B cell (primary cell): ENCODE measurements around the gene PTPRM. TPM values are rescaled to one million over a fixed set of nuclear protein-coding genes. Genes with fewer than 3 reads are reported as not detected.

Experiments
- ATAC-seq: fragments of 200-7000 bp; cut with Tn5 transposase; one replicate; pipeline ENCODE4 v1.10.0; 2021; ENCODE audit warnings: low read depth, mild to moderate bottlenecking, moderate number of reproducible peaks, moderate library complexity
- CTCF ChIA-PET: fragments of 350-600 bp; sonication (Branson Sonifier 250); formaldehyde crosslinking; loops from one replicate; lab custom pipeline; 2021; ENCODE audit warnings: antibody characterized with exemption, inconsistent platforms; lab: Charles Lee
- POLR2A ChIA-PET: fragments of 350-600 bp; sonication (Branson Sonifier 250); formaldehyde crosslinking; loops from one replicate; lab custom pipeline; 2021; ENCODE audit warnings: antibody characterized with exemption; lab: Charles Lee
- DNase-seq: peaks from one replicate; pipeline ENCODE4 v3.0.0; 2013
- H2AFZ ChIP-seq: 2 replicates; pipeline ENCODE4 v1.6.1; 2012; ENCODE audit warnings: mild to moderate bottlenecking, low read depth, low read length; ENCODE audit not compliant: insufficient read depth, poor library complexity, severe bottlenecking
- H3K27ac ChIP-seq, 2 donors: 1 replicate in 1 of 2; 2 replicates in 1 of 2; pipeline ENCODE4 v1.5.1; 2012 to 2013; ENCODE audit warnings: low read length in 2 of 2, mild to moderate bottlenecking in 2 of 2, moderate library complexity in 1 of 2
- H3K27me3 ChIP-seq, 4 experiments: fragments of 200-600 bp in 1 of 4; sonication (generic) in 1 of 4; replicated peaks in 1 of 4; 1 replicate in 2 of 4; 2 replicates in 2 of 4; pipeline versions ENCODE4 v1.6.1 to v1.7.0; 2013 to 2016; ENCODE audit warnings: low read length in 3 of 4, mild to moderate bottlenecking in 2 of 4, mixed read lengths in 1 of 4, moderate library complexity in 1 of 4; ENCODE audit not compliant: insufficient read depth in 4 of 4, control insufficient read depth in 3 of 4; ENCODE audit errors: control extremely low read depth in 1 of 4
- H3K36me3 ChIP-seq, 2 experiments: replicated peaks in 1 of 2; 1 replicate in 1 of 2; 2 replicates in 1 of 2; pipeline versions ENCODE4 v1.6.1 to v1.7.1; 2013; ENCODE audit warnings: low read length in 1 of 2; ENCODE audit not compliant: insufficient read depth in 2 of 2, control insufficient read depth in 1 of 2; ENCODE audit errors: control extremely low read depth in 1 of 2, extremely low read depth in 1 of 2
- H3K4me1 ChIP-seq, 2 donors: fragments of 200-600 bp in 1 of 2; sonication (generic) in 1 of 2; 1 replicate in 1 of 2; 2 replicates in 1 of 2; pipeline versions ENCODE4 v1.5.1 to v1.6.1; 2013 to 2017; ENCODE audit warnings: low read length in 2 of 2; ENCODE audit not compliant: control insufficient read depth in 2 of 2, insufficient read depth in 2 of 2
- H3K4me2 ChIP-seq: replicated peaks from 2 replicates; pipeline ENCODE3; 2012; ENCODE audit warnings: mild to moderate bottlenecking, low read depth, low read length; ENCODE audit not compliant: poor library complexity, severe bottlenecking
- H3K4me3 ChIP-seq, 5 experiments: fragments of 200-600 bp in 1 of 5; sonication (generic) in 1 of 5; 1 replicate in 3 of 5; 2 replicates in 2 of 5; pipeline versions ENCODE4 v1.5.1 to v1.7.0; 2011 to 2016; ENCODE audit warnings: low read length in 4 of 5, mild to moderate bottlenecking in 4 of 5, low read depth in 2 of 5, control low read depth in 1 of 5, moderate library complexity in 1 of 5; ENCODE audit not compliant: insufficient read depth in 1 of 5; ENCODE audit errors: control extremely low read depth in 1 of 5, extremely low read depth in 1 of 5
- H3K79me2 ChIP-seq: fragments of 200-600 bp; sonication (generic); one replicate; pipeline ENCODE4 v1.6.0; 2016; ENCODE audit warnings: low read length; ENCODE audit not compliant: control insufficient read depth, insufficient read depth
- H3K9ac ChIP-seq: fragments of 200-600 bp; sonication (generic); 2 replicates; pipeline ENCODE4 v1.6.1; 2017; ENCODE audit warnings: mild to moderate bottlenecking, low read length, moderate library complexity
- H3K9me3 ChIP-seq, 3 donors: one replicate each; pipeline versions ENCODE4 v1.6.1 to v1.7.1; 2013; ENCODE audit warnings: low read length in 2 of 3; ENCODE audit not compliant: control insufficient read depth in 2 of 3, insufficient read depth in 1 of 3; ENCODE audit errors: control extremely low read depth in 1 of 3
- H4K20me1 ChIP-seq: 2 replicates; pipeline ENCODE4 v1.6.0; 2012; ENCODE audit warnings: mild to moderate bottlenecking, low read length; ENCODE audit not compliant: insufficient read depth, control insufficient read depth, poor library complexity, severe bottlenecking
- H3K27ac Mint-ChIP-seq: one replicate; pipeline ENCODE4 v1.8.0; 2021; ENCODE audit warnings: mixed read lengths
- H3K27me3 Mint-ChIP-seq: one replicate; pipeline ENCODE4 v1.8.0; 2021; ENCODE audit warnings: mixed read lengths
- H3K4me1 Mint-ChIP-seq: one replicate; pipeline ENCODE4 v1.8.0; 2021; ENCODE audit warnings: mixed read lengths
- H3K4me3 Mint-ChIP-seq: one replicate; pipeline ENCODE4 v1.8.0; 2021; ENCODE audit warnings: mixed read lengths
- H3K9me3 Mint-ChIP-seq: one replicate; pipeline ENCODE4 v1.8.0; 2022; ENCODE audit warnings: mixed read lengths; ENCODE audit not compliant: insufficient read depth
- CTCF ChIP-seq: fragments of 200-600 bp; IDR thresholded peaks from one replicate; pipeline ENCODE4 v1.8.0; 2022; ENCODE audit warnings: antibody characterized with exemption, mild to moderate bottlenecking
- EZH2 ChIP-seq: IDR thresholded peaks from 2 replicates; pipeline ENCODE4 v1.6.1; 2012; ENCODE audit warnings: borderline replicate concordance, low read depth, mild to moderate bottlenecking, moderate library complexity, low read length; ENCODE audit not compliant: insufficient read depth, poor library complexity, severe bottlenecking
- WGBS: methylation state at CpG from one replicate; pipeline ENCODE4 v1.1.5; 2013; ENCODE audit warnings: missing lambda C conversion rate; ENCODE audit not compliant: insufficient coverage; 5-methylcytosine and 5-hydroxymethylcytosine counted together
- intact Hi-C: fragments of 100-400 bp; cut with micrococcal nuclease; formaldehyde crosslinking; loops from one replicate; pipeline ENCODE4 v1.10.0; 2022
- polyA plus RNA-seq: library from polyadenylated mRNA; depleted of rRNA; stranded (reverse); fragments of >200 nt; gene quantifications from 2 replicates; pipeline ENCODE4 v1.2.3, GENCODE V29; 2012
- total RNA-seq, 2 donors: library from RNA; stranded (reverse); fragments of 120-200 nt in 1 of 2; gene quantifications; 1 replicate in 1 of 2; 2 replicates in 1 of 2; pipeline versions ENCODE4 v1.2.3 to v1.2.4, GENCODE V29; 2013 to 2022

The PTPRM gene
- total and polyA plus RNA-seq, 2 donors (not counting 1 experiment from before 2014, with no cell fraction given) = 0.20 to 0.89 TPM

GRCh38 chr18:8045160-8045883 lies 478.2 kb downstream of the PTPRM start:
- TF ChIP-seq EZH2 (no peak), CTCF (no peak)
- ATAC-seq = no peak
- H3K4me2 ChIP-seq = no peak overlapping the region
- ChIA-PET CTCF (no interaction called here), POLR2A (no interaction called here)
- no peak for DNase-seq
- no peaks in the 10 kb centered on the region for H3K36me3 ChIP-seq
- intact Hi-C loops = no loop called here
- no peak overlapping the region for H3K27ac ChIP-seq
- no peak overlapping the region for H3K4me3 Mint-ChIP-seq
- H3K4me1 Mint-ChIP-seq = no peaks in the 10 kb centered on the region
- H4K20me1 ChIP-seq = no peaks in the 10 kb centered on the region
- H3K27me3 ChIP-seq = no peaks in the 10 kb centered on the region
- no peak overlapping the region for H2AFZ ChIP-seq
- no peak overlapping the region for H3K4me3 ChIP-seq
- no peak overlapping the region for H3K27ac Mint-ChIP-seq
- WGBS = 97% methylated on average over 4 of the region's 8 CpGs
- H3K27me3 Mint-ChIP-seq = no peaks in the 10 kb centered on the region
- H3K9me3 Mint-ChIP-seq = no peaks in the 10 kb centered on the region
- no peak overlapping the region for H3K9ac ChIP-seq
- no peaks in the 10 kb centered on the region for H3K9me3 ChIP-seq
- no peaks in the 10 kb centered on the region for H3K4me1 ChIP-seq
- H3K79me2 ChIP-seq = no peaks in the 10 kb centered on the region

- Histone ChIP-seq H3K4me3 (no peak overlapping the region), H3K79me2 (no peaks in the 10 kb centered on the region), H3K27ac (no peak overlapping the region), H3K27me3 (no peaks in the 10 kb centered on the region), H3K9ac (no peak overlapping the region), H3K4me1 (no peaks in the 10 kb centered on the region), H3K36me3 (no peaks in the 10 kb centered on the region), H4K20me1 (no peaks in the 10 kb centered on the region), H3K9me3 (no peaks in the 10 kb centered on the region), H2AFZ (no peak overlapping the region), H3K4me2 (no peak overlapping the region)
- Mint-ChIP-seq H3K4me1 (no peaks in the 10 kb centered on the region), H3K9me3 (no peaks in the 10 kb centered on the region), H3K27ac (no peak overlapping the region), H3K4me3 (no peak overlapping the region), H3K27me3 (no peaks in the 10 kb centered on the region)
- no peak for ATAC-seq
- 92% methylated on average over 6 of the region's 8 CpGs for WGBS
- DNase-seq = no peak
- no peak for TF ChIP-seq EZH2
- no peak for TF ChIP-seq CTCF
- intact Hi-C loops = no loop called here
- POLR2A ChIA-PET = no interaction called here
- CTCF ChIA-PET = no interaction called here
These were observed 478.8 kb downstream of the PTPRM start for GRCh38 chr18:8045884-8046281.
